MM.1S (cell line): ENCODE results near the gene ANXA4.

Experiments
- DNase-seq: peaks from one replicate; pipeline ENCODE4 v3.0.0-alpha.2; 2015
- H2AFZ ChIP-seq: fragments of 300-600 bp; sonication (generic); 2 replicates; pipeline ENCODE4 v1.6.0; 2016; ENCODE audit warnings: antibody characterized with exemption, low read length
- H3F3A ChIP-seq: fragments of 300-600 bp; sonication (generic); 2 replicates; pipeline ENCODE4 v1.6.1; 2016; ENCODE audit warnings: mild to moderate bottlenecking, antibody characterized with exemption, low read length, moderate library complexity, mixed read lengths; ENCODE audit not compliant: insufficient read depth
- H3K27ac ChIP-seq: fragments of 300-600 bp; sonication (generic); 2 replicates; pipeline ENCODE4 v1.5.1; 2016; ENCODE audit warnings: mild to moderate bottlenecking, low read length
- H3K27me3 ChIP-seq: fragments of 300-600 bp; sonication (generic); replicated peaks from 2 replicates; pipeline ENCODE4 v1.6.0; 2016; ENCODE audit warnings: low read length; ENCODE audit not compliant: insufficient read depth
- H3K36me3 ChIP-seq: fragments of 300-600 bp; sonication (generic); replicated peaks from 2 replicates; pipeline ENCODE4 v1.6.1; 2016; ENCODE audit warnings: mild to moderate bottlenecking, low read length, mixed read lengths; ENCODE audit not compliant: insufficient read depth
- H3K4me1 ChIP-seq: fragments of 300-600 bp; sonication (generic); 2 replicates; pipeline ENCODE4 v1.6.1; 2016; ENCODE audit warnings: low read length, mixed read lengths
- H3K4me2 ChIP-seq: fragments of 300-600 bp; sonication (generic); 2 replicates; pipeline ENCODE4 v1.6.0; 2016; ENCODE audit warnings: low read depth, low read length
- H3K4me3 ChIP-seq: fragments of 300-600 bp; sonication (generic); 2 replicates; pipeline ENCODE4 v1.5.1; 2016; ENCODE audit warnings: low read length, mixed read lengths
- H3K79me2 ChIP-seq: fragments of 300-600 bp; sonication (generic); 2 replicates; pipeline ENCODE4 v1.6.1; 2016; ENCODE audit warnings: mixed run types, low read length, mixed read lengths
- H3K9ac ChIP-seq: fragments of 300-600 bp; sonication (generic); 2 replicates; pipeline ENCODE4 v1.6.1; 2016; ENCODE audit warnings: low read length, mixed read lengths
- H3K9me2 ChIP-seq: fragments of 300-600 bp; sonication (generic); replicated peaks from 2 replicates; pipeline ENCODE4 v1.6.1; 2016; ENCODE audit warnings: mild to moderate bottlenecking, low read length, mixed read lengths; ENCODE audit not compliant: insufficient read depth
- H3K9me3 ChIP-seq: fragments of 300-600 bp; sonication (generic); replicated peaks from 2 replicates; pipeline ENCODE4 v1.6.1; 2016; ENCODE audit warnings: mild to moderate bottlenecking, low read length, mixed read lengths; ENCODE audit not compliant: insufficient read depth
- H4K20me1 ChIP-seq: fragments of 300-600 bp; sonication (generic); 2 replicates; pipeline ENCODE4 v1.6.1; 2016; ENCODE audit warnings: mild to moderate bottlenecking, low read length, moderate library complexity, mixed read lengths; ENCODE audit not compliant: insufficient read depth
- EZH2 ChIP-seq: fragments of 300-600 bp; sonication (generic); optimal IDR thresholded peaks from 2 replicates; pipeline ENCODE3; 2017; ENCODE audit warnings: low read depth, mild to moderate bottlenecking, antibody characterized with exemption, low read length, mixed read lengths
- EZH2phosphoT487 ChIP-seq: fragments of 300-600 bp; sonication (generic); IDR thresholded peaks from 2 replicates; pipeline ENCODE4 v1.6.1; 2018; ENCODE audit warnings: antibody characterized with exemption, low read length
- TF ChIP-seq, protein P1 (sequence below): fragments of 300-600 bp; sonication (generic); IDR thresholded peaks from 2 replicates; pipeline ENCODE4 v1.5.1; 2016; ENCODE audit warnings: antibody characterized with exemption, low read length, mixed read lengths

ANXA4 gene

DNA sequence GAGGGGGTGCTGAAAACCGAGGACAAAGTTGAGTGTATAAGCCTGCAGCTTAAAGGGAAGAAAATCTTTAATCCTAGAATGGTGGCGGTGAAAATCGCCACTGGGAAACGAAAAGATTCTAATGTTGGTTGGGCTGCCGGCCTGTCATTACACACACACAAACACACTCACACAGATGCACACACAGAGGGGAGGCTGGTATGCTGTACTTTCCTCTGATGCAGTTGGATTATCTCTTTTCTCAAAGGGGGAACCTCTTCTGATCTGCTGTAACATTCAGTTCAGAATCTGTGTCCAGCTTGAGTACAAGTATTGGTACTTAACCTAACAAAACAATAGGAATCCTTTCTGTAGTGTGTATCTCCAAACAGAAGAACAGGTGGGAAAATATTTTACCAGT is 39.0 kb downstream of the ANXA4 start:
- H3K27me3 ChIP-seq: no peaks in the 10 kb centered on the region
- no peaks in the 10 kb centered on the region for H3K9me2 ChIP-seq
- H4K20me1 ChIP-seq: no peaks in the 10 kb centered on the region
- no peaks in the 10 kb centered on the region for H3K79me2 ChIP-seq
- H3F3A ChIP-seq: no peaks in the 10 kb centered on the region
- no peak overlapping the region for H3K9ac ChIP-seq
- no peak overlapping the region for H3K4me3 ChIP-seq
- no peak for DNase-seq
- H3K36me3 ChIP-seq: no peaks in the 10 kb centered on the region
- no peak overlapping the region for H2AFZ ChIP-seq
- no peaks in the 10 kb centered on the region for H3K4me1 ChIP-seq
- no peak overlapping the region for H3K27ac ChIP-seq
- TF ChIP-seq EZH2phosphoT487 (no peak), EZH2 (no peak)
- TF ChIP-seq, protein P1, sequence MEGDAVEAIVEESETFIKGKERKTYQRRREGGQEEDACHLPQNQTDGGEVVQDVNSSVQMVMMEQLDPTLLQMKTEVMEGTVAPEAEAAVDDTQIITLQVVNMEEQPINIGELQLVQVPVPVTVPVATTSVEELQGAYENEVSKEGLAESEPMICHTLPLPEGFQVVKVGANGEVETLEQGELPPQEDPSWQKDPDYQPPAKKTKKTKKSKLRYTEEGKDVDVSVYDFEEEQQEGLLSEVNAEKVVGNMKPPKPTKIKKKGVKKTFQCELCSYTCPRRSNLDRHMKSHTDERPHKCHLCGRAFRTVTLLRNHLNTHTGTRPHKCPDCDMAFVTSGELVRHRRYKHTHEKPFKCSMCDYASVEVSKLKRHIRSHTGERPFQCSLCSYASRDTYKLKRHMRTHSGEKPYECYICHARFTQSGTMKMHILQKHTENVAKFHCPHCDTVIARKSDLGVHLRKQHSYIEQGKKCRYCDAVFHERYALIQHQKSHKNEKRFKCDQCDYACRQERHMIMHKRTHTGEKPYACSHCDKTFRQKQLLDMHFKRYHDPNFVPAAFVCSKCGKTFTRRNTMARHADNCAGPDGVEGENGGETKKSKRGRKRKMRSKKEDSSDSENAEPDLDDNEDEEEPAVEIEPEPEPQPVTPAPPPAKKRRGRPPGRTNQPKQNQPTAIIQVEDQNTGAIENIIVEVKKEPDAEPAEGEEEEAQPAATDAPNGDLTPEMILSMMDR: no peak
- no peak overlapping the region for H3K4me2 ChIP-seq
- H3K9me3 ChIP-seq: no peaks in the 10 kb centered on the region

DNA sequence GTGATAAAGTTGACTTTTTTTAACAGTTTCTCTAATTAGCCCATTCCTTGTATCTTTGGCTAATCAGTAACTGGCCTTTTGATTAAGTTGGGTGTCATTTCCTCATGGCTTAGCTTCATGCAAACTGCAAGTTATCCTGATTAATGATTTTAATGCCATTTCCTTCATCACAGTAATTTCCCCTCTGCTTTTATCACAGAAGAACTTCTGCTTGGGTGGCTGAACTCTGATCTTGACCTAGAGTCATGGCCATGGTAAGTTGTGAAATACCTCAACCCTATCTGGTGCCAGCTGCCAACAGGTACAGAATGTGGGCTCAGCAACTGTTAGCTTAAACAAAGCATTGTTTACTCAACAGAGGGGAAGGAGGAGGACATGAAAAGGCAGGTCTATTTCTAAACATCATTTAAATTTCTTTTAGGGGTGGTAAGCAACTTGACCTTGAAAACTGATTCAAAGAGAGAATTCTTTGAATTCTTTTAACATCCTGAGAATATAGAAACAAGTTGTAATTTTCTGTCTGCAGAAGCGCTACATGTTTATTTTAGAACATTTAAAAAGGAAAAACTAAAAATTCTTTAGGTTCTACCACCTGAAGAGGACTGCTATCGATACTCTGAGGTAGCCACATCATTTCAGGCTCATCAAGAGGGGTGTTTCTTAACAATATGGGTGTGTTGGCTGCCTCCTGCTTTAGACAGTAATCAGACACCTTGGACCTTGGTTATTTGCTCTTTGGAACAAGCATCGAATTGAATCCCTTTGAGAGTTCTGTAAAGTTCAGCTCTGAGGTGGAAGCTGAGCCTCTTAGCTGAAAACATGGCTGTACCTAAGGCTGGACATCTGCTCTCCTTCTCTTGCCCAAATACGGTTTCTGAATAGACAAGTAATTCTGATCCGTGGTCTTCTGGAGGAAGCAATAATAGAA is 39.7 kb downstream of the ANXA4 start:
- Histone ChIP-seq H4K20me1 (no peaks in the 10 kb centered on the region), H3K79me2 (no peaks in the 10 kb centered on the region), H3K4me1 (no peaks in the 10 kb centered on the region), H3K9me2 (no peaks in the 10 kb centered on the region), H3K9ac (no peak overlapping the region), H3K27ac (no peak overlapping the region), H2AFZ (no peak overlapping the region), H3K9me3 (no peaks in the 10 kb centered on the region), H3K36me3 (no peaks in the 10 kb centered on the region), H3F3A (no peaks in the 10 kb centered on the region), H3K4me3 (no peak overlapping the region), H3K27me3 (no peaks in the 10 kb centered on the region), H3K4me2 (no peak overlapping the region)
- DNase-seq: no peak
- TF ChIP-seq, protein P1: no peak
- no peak for TF ChIP-seq EZH2phosphoT487
- TF ChIP-seq EZH2: no peak

DNA sequence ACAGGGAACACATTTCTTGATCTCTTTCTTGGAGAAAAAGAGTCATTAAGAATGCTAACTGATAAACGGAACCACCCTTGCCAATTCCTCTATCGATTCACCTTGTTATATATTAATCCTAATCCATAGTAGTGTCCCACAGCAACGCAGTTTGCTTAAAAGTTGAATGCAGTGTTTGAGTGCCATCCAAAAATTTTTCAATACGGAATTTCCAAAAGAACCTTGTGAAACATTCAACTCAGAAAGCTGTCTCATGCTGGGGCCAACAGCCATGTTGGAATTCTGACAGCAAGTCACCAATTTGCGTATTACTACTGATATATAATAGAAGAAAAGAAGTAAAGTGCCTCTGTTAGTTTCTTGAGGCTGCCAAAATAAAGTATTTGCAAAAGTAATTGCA is 42.3 kb downstream of the ANXA4 start:
- Histone ChIP-seq H4K20me1 (no peaks in the 10 kb centered on the region), H2AFZ (no peak overlapping the region), H3K4me1 (peaks cover 4% of the 10 kb centered on the region), H3K27ac (no peak overlapping the region), H3K4me3 (no peak overlapping the region), H3K9me3 (no peaks in the 10 kb centered on the region), H3K9ac (no peak overlapping the region), H3K4me2 (no peak overlapping the region), H3F3A (no peaks in the 10 kb centered on the region), H3K36me3 (no peaks in the 10 kb centered on the region), H3K79me2 (no peaks in the 10 kb centered on the region), H3K27me3 (no peaks in the 10 kb centered on the region), H3K9me2 (no peaks in the 10 kb centered on the region)
- no peak for TF ChIP-seq EZH2phosphoT487
- TF ChIP-seq, protein P1: no peak
- TF ChIP-seq EZH2: no peak
- no peak for DNase-seq
